Tibial nerve (tissue), 4 donors: ENCODE results near the gene TEX264. TPM values are rescaled to one million over a fixed set of nuclear protein-coding genes. Genes with fewer than 3 reads are reported as not detected.

Experiments used
- DNase-seq, 2 donors: peaks; one replicate each; pipeline ENCODE4 v3.0.0-alpha.2; 2019; ENCODE audit warnings: low spot score in 2 of 2
- H3K27ac ChIP-seq, 4 donors: fragments of 200-600 bp; sonication (generic) in 3 of 4; one replicate each; pipeline ENCODE4 v1.5.1; 2017 to 2019; ENCODE audit warnings: mild to moderate bottlenecking in 1 of 4
- H3K27me3 ChIP-seq, 2 donors: fragments of 200-600 bp; sonication (generic) in 1 of 2; one replicate each; pipeline versions ENCODE4 v1.5.1 to v1.6.0; 2017 to 2019
- H3K36me3 ChIP-seq, 3 donors: fragments of 200-600 bp; sonication (generic); one replicate each; pipeline ENCODE4 v1.5.1; 2018 to 2019
- H3K4me1 ChIP-seq, 4 donors: fragments of 200-600 bp; sonication (generic) in 3 of 4; one replicate each; pipeline ENCODE4 v1.5.1; 2017 to 2019
- H3K4me3 ChIP-seq, 4 donors: fragments of 200-600 bp; sonication (generic) in 3 of 4; one replicate each; pipeline ENCODE4 v1.5.1; 2017 to 2019; ENCODE audit warnings: mild to moderate bottlenecking in 1 of 4, moderate library complexity in 1 of 4
- H3K9me3 ChIP-seq, 4 donors: fragments of 200-600 bp; sonication (generic) in 3 of 4; one replicate each; pipeline ENCODE4 v1.5.1; 2017 to 2019
- EP300 ChIP-seq, 2 donors: sonication (generic); formaldehyde crosslinking; IDR thresholded peaks; one replicate each; pipeline ENCODE4 v1.6.1; 2017; ENCODE audit warnings: antibody characterized with exemption in 2 of 2, mild to moderate bottlenecking in 1 of 2
- POLR2A ChIP-seq, 2 donors: fragments of 450-650 bp; IDR thresholded peaks; one replicate each; pipeline ENCODE4 v1.6.1; 2017; ENCODE audit warnings: antibody characterized with exemption in 2 of 2, mild to moderate bottlenecking in 2 of 2, moderate library complexity in 2 of 2
- WGBS, 2 donors: methylation state at CpG; one replicate each; pipeline ENCODE4 v1.1.5; 2018; 5-methylcytosine and 5-hydroxymethylcytosine counted together
- total RNA-seq, 4 donors: library from RNA; depleted of rRNA; stranded (reverse); fragments of >200 nt; gene quantifications; one replicate each; pipeline ENCODE4 v1.1.0, GENCODE V29; 2016
- TF ChIP-seq, protein P1 (sequence below), 5 experiments: fragments of 200-600 bp in 3 of 5; fragments of 450-650 bp in 2 of 5; sonication (generic) in 3 of 5; IDR thresholded peaks; one replicate each; pipeline ENCODE4 v1.5.1; 2016 to 2019; ENCODE audit warnings: antibody characterized with exemption in 5 of 5, mild to moderate bottlenecking in 3 of 5, moderate library complexity in 2 of 5

Gene TEX264
- total RNA-seq, 4 donors from 2014 or later, result 68.8 to 80.0 (median 73.2) TPM

DNA sequence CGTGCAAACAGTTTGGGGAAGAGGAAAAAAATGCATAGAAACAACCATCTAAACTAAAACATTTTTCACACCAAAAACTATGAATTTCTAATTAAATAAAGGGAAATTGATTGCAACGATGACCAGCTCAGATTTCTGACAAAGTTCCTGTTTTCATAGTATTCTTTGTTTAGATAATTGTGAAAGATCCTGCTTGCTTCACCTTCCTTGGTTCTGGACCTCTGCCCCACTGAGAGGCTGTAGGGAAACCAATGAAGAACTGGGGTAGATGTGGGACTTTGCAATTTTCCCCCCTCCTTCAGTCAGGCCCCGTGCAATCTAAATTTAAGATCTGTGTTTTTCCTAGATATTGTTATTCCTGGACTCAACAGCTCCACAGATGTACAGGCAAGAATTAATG lies 13.8 kb upstream of the TEX264 start:
- DNase-seq, result no peak
- peaks cover 3 to 85% (median 8%) of the 10 kb centered on the region in 3 donors for H3K36me3 ChIP-seq
- no peaks in the 10 kb centered on the region for H3K9me3 ChIP-seq
- H3K4me1 ChIP-seq, result no peaks in the 10 kb centered on the region
- H3K4me3 ChIP-seq, result no peak overlapping the region
- WGBS, 2 donors, result 90 to 92% methylated on average over 3 of the region's 3 CpGs
- TF ChIP-seq, protein P1, sequence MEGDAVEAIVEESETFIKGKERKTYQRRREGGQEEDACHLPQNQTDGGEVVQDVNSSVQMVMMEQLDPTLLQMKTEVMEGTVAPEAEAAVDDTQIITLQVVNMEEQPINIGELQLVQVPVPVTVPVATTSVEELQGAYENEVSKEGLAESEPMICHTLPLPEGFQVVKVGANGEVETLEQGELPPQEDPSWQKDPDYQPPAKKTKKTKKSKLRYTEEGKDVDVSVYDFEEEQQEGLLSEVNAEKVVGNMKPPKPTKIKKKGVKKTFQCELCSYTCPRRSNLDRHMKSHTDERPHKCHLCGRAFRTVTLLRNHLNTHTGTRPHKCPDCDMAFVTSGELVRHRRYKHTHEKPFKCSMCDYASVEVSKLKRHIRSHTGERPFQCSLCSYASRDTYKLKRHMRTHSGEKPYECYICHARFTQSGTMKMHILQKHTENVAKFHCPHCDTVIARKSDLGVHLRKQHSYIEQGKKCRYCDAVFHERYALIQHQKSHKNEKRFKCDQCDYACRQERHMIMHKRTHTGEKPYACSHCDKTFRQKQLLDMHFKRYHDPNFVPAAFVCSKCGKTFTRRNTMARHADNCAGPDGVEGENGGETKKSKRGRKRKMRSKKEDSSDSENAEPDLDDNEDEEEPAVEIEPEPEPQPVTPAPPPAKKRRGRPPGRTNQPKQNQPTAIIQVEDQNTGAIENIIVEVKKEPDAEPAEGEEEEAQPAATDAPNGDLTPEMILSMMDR (IDR thresholded peaks at IDR 0.05), result no peak
- TF ChIP-seq POLR2A (IDR thresholded peaks at IDR 0.05) (no peak), EP300 (IDR thresholded peaks at IDR 0.05) (no peak)
- no peaks in the 10 kb centered on the region for H3K27me3 ChIP-seq
- H3K27ac ChIP-seq, result no peak overlapping the region

DNA sequence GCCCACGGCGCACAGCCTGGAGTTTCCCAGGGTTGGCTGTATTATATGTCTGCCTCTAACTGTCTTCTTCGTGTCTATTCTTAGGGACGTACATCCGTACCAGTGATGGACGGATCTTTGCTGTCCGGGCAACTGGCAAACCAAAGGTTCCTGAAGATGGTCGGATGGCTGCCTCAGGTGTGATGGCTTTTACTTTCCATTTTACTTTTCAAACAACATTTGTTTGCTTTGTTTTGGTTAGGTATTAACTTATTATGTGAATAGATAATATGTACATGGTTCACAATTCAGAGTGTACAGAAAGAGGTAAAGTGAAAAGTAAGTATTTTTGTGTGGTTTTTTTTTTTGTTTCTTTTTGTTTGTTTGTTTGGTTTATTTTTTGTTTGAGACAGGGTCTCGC lies 11.1 kb upstream of the TEX264 start:
- no peaks in the 10 kb centered on the region for H3K27me3 ChIP-seq
- no peak overlapping the region for H3K27ac ChIP-seq
- WGBS, 2 donors, result 95 to 98% methylated on average over 9 of the region's 9 CpGs
- H3K4me3 ChIP-seq, result no peak overlapping the region
- no peaks in the 10 kb centered on the region for H3K4me1 ChIP-seq
- TF ChIP-seq EP300 (IDR thresholded peaks at IDR 0.05) (no peak), POLR2A (IDR thresholded peaks at IDR 0.05) (no peak)
- TF ChIP-seq, protein P1 (IDR thresholded peaks at IDR 0.05), result no peak
- H3K36me3 ChIP-seq, result peaks cover 3 to 98% (median 18%) of the 10 kb centered on the region in 3 donors
- H3K9me3 ChIP-seq, result no peaks in the 10 kb centered on the region
- DNase-seq, result no peak

DNA sequence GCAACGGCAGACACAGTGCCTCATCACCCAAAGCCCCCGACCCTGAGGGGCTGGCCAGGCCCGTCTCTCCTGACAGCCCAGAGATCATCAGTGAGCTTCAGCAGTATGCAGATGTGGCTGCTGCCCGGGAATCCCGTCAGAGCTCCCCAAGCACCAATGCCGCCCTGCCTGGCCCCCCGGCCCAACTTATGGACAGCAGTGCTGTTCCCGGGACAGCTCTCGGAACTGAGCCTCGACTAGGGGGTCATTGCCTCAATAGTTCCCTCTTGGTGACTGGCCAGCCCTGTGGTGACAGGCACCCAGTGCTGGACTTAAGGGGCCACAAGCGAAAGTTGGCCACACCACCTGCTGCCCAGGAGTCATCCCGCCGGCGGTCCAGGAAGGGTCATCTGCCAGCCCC lies 8.6 kb upstream of the TEX264 start:
- H3K36me3 ChIP-seq, result peaks cover 3 to 88% (median 18%) of the 10 kb centered on the region in 3 donors
- 88% methylated on average over 11 to 13 of the region's 14 CpGs for WGBS, 2 donors
- no peaks in the 10 kb centered on the region for H3K9me3 ChIP-seq
- TF ChIP-seq EP300 (IDR thresholded peaks at IDR 0.05), result no peak
- no peak for TF ChIP-seq POLR2A (IDR thresholded peaks at IDR 0.05)
- TF ChIP-seq, protein P1 (IDR thresholded peaks at IDR 0.05), result no peak
- H3K4me3 ChIP-seq, result no peak overlapping the region
- no peaks in the 10 kb centered on the region for H3K4me1 ChIP-seq
- DNase-seq, result no peak
- H3K27me3 ChIP-seq, result no peaks in the 10 kb centered on the region
- no peak overlapping the region for H3K27ac ChIP-seq

DNA sequence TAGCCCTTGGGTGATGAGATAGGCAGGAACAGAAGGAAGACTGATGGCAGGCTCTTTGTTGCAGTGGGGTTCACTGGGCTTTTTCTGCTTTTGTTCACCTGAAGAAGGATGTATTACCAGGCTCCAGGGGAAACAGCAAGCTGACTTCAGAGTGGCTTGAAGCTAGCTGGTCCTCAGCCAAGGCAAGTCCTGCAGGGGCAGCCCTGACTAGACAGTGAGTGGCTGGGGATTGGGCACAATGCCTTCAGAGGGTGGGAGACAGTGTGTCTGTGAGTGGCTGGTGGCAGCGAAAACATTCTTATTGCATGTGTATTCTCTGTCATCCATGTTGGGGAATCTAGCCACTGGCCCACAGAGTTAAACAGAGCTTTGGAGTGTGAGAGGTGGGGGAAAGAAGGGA lies 2.3 kb upstream of the TEX264 start:
- no peaks in the 10 kb centered on the region for H3K27me3 ChIP-seq
- H3K36me3 ChIP-seq, result peaks cover 0 to 26% (median 0%) of the 10 kb centered on the region in 3 donors
- H3K4me1 ChIP-seq, result peaks cover 0 to 43% (median 23%) of the 10 kb centered on the region in 4 donors
- H3K27ac ChIP-seq, result no peak overlapping the region
- WGBS, 2 donors, result 85 to 100% methylated on average over 1 of the region's 1 CpG
- TF ChIP-seq EP300 (IDR thresholded peaks at IDR 0.05), result no peak
- TF ChIP-seq, protein P1 (IDR thresholded peaks at IDR 0.05), result no peak
- TF ChIP-seq POLR2A (IDR thresholded peaks at IDR 0.05), result no peak
- no peaks in the 10 kb centered on the region for H3K9me3 ChIP-seq
- no peak overlapping the region for H3K4me3 ChIP-seq
- no peak for DNase-seq

DNA sequence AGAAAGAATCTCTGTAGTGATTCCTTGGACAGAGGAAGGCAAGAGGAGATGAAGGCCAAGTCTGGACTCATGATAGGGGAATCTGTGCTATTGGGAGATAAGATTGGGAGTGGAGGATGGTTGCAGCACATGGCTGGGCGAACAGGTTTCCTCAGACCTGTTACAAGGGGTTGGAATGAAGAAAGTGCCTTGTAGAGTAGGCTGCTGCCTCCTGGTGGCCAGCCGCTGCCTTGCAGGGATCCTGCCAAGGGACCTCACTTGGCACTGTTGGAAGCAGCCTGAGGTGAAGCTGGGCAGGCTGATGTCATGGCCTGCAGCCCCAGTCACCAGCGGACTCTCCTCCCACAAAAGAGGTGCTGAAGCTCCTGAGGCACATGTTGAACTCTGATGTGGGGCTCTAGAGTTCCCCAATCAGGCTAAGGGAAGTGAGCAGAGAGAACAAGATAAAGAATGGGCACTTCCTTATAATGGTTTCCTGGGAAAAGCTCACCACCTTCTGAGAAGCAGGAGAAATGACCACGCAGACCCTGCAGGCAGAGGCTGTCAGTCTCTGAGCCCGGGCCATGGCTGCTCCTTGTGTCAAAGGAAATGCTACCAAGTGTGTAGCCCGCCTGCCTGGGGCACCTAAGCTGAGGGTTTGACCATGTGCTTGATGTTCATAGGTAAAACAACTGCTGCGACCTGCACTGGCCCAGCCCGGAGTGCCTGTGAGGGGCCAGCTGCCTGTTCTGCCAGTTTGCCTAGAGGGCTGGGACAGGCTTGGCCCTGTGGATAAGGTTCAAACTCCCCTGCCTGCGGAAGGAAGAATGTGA lies 1.6 kb upstream of the TEX264 start:
- TF ChIP-seq, protein P1 (IDR thresholded peaks at IDR 0.05), result peak; percentile 89 to 94 (median 91)
- no peak for TF ChIP-seq EP300 (IDR thresholded peaks at IDR 0.05)
- peaks cover 0 to 24% (median 0%) of the 10 kb centered on the region in 3 donors for H3K36me3 ChIP-seq
- peak; percentile 81 to 94 for DNase-seq
- no peaks in the 10 kb centered on the region for H3K27me3 ChIP-seq
- peaks cover 0 to 50% (median 24%) of the 10 kb centered on the region in 4 donors for H3K4me1 ChIP-seq
- peak overlapping the region in 2 of 4 donors; percentile 20 to 30 for H3K27ac ChIP-seq
- 46 to 52% methylated on average over 9 of the region's 9 CpGs for WGBS, 2 donors
- H3K4me3 ChIP-seq, result no peak overlapping the region
- H3K9me3 ChIP-seq, result no peaks in the 10 kb centered on the region
